OCI-LY3 (cell line): ENCODE measurements around the gene ELFN1.

Experiments used
- H2AFZ ChIP-seq: fragments of 200-600, 300-600 bp; shearing (Covaris generic); 2 replicates; pipeline ENCODE4 v1.6.0; 2014; ENCODE audit warnings: antibody characterized with exemption, low read depth, low read length
- H3K27ac ChIP-seq: fragments of 200-600, 300-600 bp; sonication (generic); 2 replicates; pipeline ENCODE4 v1.5.1; 2014; ENCODE audit warnings: mild to moderate bottlenecking, low read length, moderate library complexity, mixed read lengths
- H3K27me3 ChIP-seq: fragments of 200-600, 300-600 bp; sonication (generic); 2 replicates; pipeline ENCODE4 v1.6.1; 2014; ENCODE audit warnings: low read depth, low read length, mixed read lengths
- H3K36me3 ChIP-seq: fragments of 200-600, 300-600 bp; sonication (generic); replicated peaks from 2 replicates; pipeline ENCODE3; 2014; ENCODE audit warnings: low read depth, low read length, mixed read lengths
- H3K4me1 ChIP-seq: fragments of 300-600, 200-600 bp; sonication (generic); 2 replicates; pipeline ENCODE4 v1.6.1; 2014; ENCODE audit warnings: low read length, mixed read lengths
- H3K4me2 ChIP-seq: fragments of 200-600, 300-600 bp; sonication (generic); 2 replicates; pipeline ENCODE4 v1.6.1; 2014; ENCODE audit warnings: low read length, mixed read lengths
- H3K4me3 ChIP-seq: fragments of 300-600, 200-600 bp; sonication (generic); 2 replicates; pipeline ENCODE4 v1.5.1; 2014; ENCODE audit warnings: antibody characterized with exemption, mild to moderate bottlenecking, low read length, moderate library complexity
- H3K79me2 ChIP-seq: fragments of 300-600, 200-600 bp; shearing (Covaris generic); 2 replicates; pipeline ENCODE4 v1.6.1; 2014; ENCODE audit warnings: mild to moderate bottlenecking, low read length, mixed read lengths
- H3K9ac ChIP-seq: fragments of 300-600, 200-600 bp; shearing (Covaris generic); 2 replicates; pipeline ENCODE4 v1.6.0; 2014; ENCODE audit warnings: mild to moderate bottlenecking, low read length, moderate library complexity
- H3K9me3 ChIP-seq: fragments of 200-600, 300-600 bp; shearing (Covaris generic); 2 replicates; pipeline ENCODE4 v1.6.1; 2014; ENCODE audit warnings: low read length, mixed read lengths; ENCODE audit not compliant: insufficient read depth
- H4K20me1 ChIP-seq: fragments of 200-600, 300-600 bp; sonication (generic); 2 replicates; pipeline ENCODE4 v1.6.1; 2016; ENCODE audit warnings: low read length, mixed read lengths; ENCODE audit not compliant: insufficient read depth
- EZH2phosphoT487 ChIP-seq: fragments of 200-600 bp; shearing (Covaris generic); IDR thresholded peaks from 2 replicates; pipeline ENCODE4 v1.6.1; 2018; ENCODE audit warnings: antibody characterized with exemption, mixed run types, low read depth
- TF ChIP-seq, protein P1 (sequence below): fragments of 200-600, 300-600 bp; sonication (generic); IDR thresholded peaks from 2 replicates; pipeline ENCODE4 v1.5.1; 2014; ENCODE audit warnings: antibody characterized with exemption, low read length, low read depth

Gene ELFN1

DNA sequence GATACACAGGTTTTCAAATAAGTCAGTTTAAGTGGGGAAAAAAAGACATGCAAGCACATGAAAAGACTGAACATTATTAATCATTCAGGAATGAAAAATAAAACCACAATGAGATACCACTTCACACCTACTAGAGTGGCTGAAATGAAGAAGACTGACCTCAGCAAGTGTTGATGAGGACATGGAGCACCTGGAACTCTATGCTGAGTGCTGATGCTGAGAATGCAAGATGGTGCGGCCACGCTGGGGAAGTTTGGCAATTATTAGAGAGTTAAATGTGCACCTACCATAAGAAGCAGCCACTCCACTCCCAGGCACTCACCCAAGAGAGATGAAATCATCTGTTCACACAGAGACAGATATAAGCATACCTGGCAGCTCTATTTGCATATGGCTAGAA, 32.9 kb upstream of the ELFN1 start:
- no peak overlapping the region for H3K27ac ChIP-seq
- no peaks in the 10 kb centered on the region for H3K36me3 ChIP-seq
- TF ChIP-seq EZH2phosphoT487 = no peak
- TF ChIP-seq, protein P1, sequence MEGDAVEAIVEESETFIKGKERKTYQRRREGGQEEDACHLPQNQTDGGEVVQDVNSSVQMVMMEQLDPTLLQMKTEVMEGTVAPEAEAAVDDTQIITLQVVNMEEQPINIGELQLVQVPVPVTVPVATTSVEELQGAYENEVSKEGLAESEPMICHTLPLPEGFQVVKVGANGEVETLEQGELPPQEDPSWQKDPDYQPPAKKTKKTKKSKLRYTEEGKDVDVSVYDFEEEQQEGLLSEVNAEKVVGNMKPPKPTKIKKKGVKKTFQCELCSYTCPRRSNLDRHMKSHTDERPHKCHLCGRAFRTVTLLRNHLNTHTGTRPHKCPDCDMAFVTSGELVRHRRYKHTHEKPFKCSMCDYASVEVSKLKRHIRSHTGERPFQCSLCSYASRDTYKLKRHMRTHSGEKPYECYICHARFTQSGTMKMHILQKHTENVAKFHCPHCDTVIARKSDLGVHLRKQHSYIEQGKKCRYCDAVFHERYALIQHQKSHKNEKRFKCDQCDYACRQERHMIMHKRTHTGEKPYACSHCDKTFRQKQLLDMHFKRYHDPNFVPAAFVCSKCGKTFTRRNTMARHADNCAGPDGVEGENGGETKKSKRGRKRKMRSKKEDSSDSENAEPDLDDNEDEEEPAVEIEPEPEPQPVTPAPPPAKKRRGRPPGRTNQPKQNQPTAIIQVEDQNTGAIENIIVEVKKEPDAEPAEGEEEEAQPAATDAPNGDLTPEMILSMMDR = no peak
- no peaks in the 10 kb centered on the region for H3K4me1 ChIP-seq
- H3K9ac ChIP-seq = no peak overlapping the region
- no peaks in the 10 kb centered on the region for H3K9me3 ChIP-seq
- H4K20me1 ChIP-seq = no peaks in the 10 kb centered on the region
- H3K4me3 ChIP-seq = no peak overlapping the region
- no peaks in the 10 kb centered on the region for H3K27me3 ChIP-seq
- H2AFZ ChIP-seq = no peak overlapping the region
- no peaks in the 10 kb centered on the region for H3K79me2 ChIP-seq
- no peak overlapping the region for H3K4me2 ChIP-seq

DNA sequence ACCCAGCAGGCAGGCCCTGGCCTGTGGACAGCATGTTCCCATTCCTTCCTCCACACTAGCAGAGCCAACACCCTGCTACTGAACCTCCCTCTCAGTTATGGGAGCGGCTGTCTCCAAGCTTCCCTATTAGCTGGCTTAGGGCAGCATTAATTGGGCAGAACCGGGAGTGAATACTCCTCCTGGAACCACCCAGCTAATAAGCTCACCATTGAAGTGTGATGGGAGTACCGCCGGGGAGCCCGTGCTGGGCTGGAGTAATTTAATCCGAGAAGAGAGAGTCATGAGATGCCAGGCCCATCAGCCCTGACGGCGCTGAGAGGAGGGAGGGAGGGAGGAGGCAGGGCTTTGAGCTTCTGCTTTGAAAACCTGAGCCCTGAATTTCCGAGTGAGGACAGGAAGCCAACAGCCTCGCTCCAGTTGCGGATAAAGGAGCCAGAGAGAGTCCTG, 31.8 kb upstream of the ELFN1 start:
- no peaks in the 10 kb centered on the region for H4K20me1 ChIP-seq
- no peaks in the 10 kb centered on the region for H3K9me3 ChIP-seq
- H3K4me2 ChIP-seq = no peak overlapping the region
- TF ChIP-seq, protein P1 = no peak
- no peak for TF ChIP-seq EZH2phosphoT487
- no peaks in the 10 kb centered on the region for H3K4me1 ChIP-seq
- no peaks in the 10 kb centered on the region for H3K79me2 ChIP-seq
- no peaks in the 10 kb centered on the region for H3K27me3 ChIP-seq
- no peak overlapping the region for H3K4me3 ChIP-seq
- H3K36me3 ChIP-seq = no peaks in the 10 kb centered on the region
- no peak overlapping the region for H2AFZ ChIP-seq
- no peak overlapping the region for H3K27ac ChIP-seq
- H3K9ac ChIP-seq = no peak overlapping the region

DNA sequence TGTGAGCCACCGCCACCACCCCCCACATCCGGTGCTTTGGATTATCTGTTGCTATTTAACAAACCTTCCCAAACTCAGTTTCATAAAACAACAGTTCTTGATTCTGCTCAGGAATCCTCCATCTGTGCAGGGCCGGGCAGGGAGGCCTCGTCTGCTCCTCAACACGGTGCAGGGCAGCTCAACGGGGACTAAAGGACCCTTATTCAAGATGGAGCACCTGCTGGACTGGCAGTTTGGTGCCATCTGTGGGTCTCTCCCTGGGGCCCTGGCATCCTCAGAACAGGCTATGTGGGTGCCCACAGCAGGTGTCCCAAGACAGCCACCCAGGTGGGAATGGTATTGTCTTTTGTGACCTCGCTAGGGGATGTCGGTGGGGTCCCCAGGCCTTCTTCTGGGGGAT, 31.0 kb upstream of the ELFN1 start:
- no peaks in the 10 kb centered on the region for H3K9me3 ChIP-seq
- H3K27me3 ChIP-seq = no peaks in the 10 kb centered on the region
- TF ChIP-seq, protein P1 = no peak
- TF ChIP-seq EZH2phosphoT487 = no peak
- no peak overlapping the region for H2AFZ ChIP-seq
- no peak overlapping the region for H3K27ac ChIP-seq
- H3K4me1 ChIP-seq = no peaks in the 10 kb centered on the region
- no peak overlapping the region for H3K9ac ChIP-seq
- no peaks in the 10 kb centered on the region for H4K20me1 ChIP-seq
- H3K36me3 ChIP-seq = no peaks in the 10 kb centered on the region
- no peaks in the 10 kb centered on the region for H3K79me2 ChIP-seq
- no peak overlapping the region for H3K4me3 ChIP-seq
- H3K4me2 ChIP-seq = no peak overlapping the region

DNA sequence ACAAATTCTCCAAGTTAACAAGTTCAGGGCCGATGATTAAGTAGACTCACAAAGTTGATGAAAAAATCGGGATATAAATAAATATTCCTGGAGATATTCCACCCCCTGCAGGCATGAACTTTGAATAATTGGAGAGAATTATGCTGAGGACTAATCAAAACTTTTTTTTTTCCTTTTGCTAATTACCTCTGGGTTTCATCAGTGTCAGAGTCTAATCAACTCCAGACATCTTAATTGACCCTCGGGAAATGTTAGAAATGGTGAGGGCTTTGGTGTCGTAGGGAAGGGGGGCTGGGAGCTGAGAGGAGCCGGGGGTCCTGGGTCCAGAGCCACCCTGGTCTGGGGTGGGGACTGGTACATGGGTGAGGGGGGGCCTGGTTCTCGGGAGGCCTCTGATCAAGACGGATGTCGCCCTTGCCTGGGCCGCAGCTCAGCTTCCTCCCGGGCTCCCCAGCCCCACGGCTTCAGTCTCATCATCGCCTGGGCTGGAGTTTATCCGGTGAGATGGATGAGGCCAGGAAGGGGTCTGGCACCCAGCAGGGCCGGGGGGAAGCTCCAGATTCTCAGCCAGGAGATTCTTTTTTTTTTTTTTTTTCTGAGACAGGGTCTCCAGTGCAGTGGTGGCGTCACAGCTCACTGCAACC, 30.4 kb upstream of the ELFN1 start:
- no peak overlapping the region for H3K9ac ChIP-seq
- H3K9me3 ChIP-seq = no peaks in the 10 kb centered on the region
- H2AFZ ChIP-seq = no peak overlapping the region
- no peak overlapping the region for H3K4me2 ChIP-seq
- no peaks in the 10 kb centered on the region for H3K79me2 ChIP-seq
- H3K36me3 ChIP-seq = no peaks in the 10 kb centered on the region
- H3K4me3 ChIP-seq = no peak overlapping the region
- H4K20me1 ChIP-seq = no peaks in the 10 kb centered on the region
- TF ChIP-seq EZH2phosphoT487 = no peak
- TF ChIP-seq, protein P1 = no peak
- H3K27me3 ChIP-seq = no peaks in the 10 kb centered on the region
- no peaks in the 10 kb centered on the region for H3K4me1 ChIP-seq
- H3K27ac ChIP-seq = no peak overlapping the region
